Sciatic nerve (tissue), 2 donors: ENCODE results near the gene ZNF701. TPM values are rescaled to one million over a fixed set of nuclear protein-coding genes. Genes with fewer than 3 reads are reported as not detected.
A peak's percentile ranks its signal among the peaks of the same experiment; 100 is the strongest.
"Not testable (repeated sequence)": the region's sequence is repeated elsewhere in the genome, so short reads cannot be mapped to it uniquely, and the experiment has no call there.

Experiments used
- ATAC-seq: fragments of 200-7000 bp; cut with Tn5 transposase; one replicate; pipeline ENCODE4 v1.9.1; 2020; ENCODE audit warnings: mild to moderate bottlenecking, moderate library complexity
- DNase-seq: peaks from one replicate; pipeline ENCODE4 v3.0.0-alpha.2; 2020; ENCODE audit warnings: low spot score
- intact Hi-C: fragments of 100-400 bp; cut with DNase I; formaldehyde crosslinking; loops from one replicate; pipeline ENCODE4 v1.14.2; 2022
- total RNA-seq: library from RNA; stranded (reverse); fragmentation: NEBNext Ultra II Directional; extraction: Animal tissue kit (Norgen Biotek cat#: 25700); gene quantifications from one replicate; pipeline ENCODE4 v1.2.1, GENCODE V29; 2021
- donor health status: DM: no; HTN: no; CAD: no.
- donor health status: DM: no; HTN: no; CAD: no.

ZNF701 gene
- 22.4 TPM for total RNA-seq

GRCh38 chr19:52570000-52570861 is at the start of gene ZNF701:
ZNF701 (plus strand) TSS chr19:52570287; CDS start chr19:52574148, 3,861 bp downstream.
- ATAC-seq: peak; percentile 100
- peak; percentile 98 for DNase-seq
- intact Hi-C loops: no loop called here

- no peak for DNase-seq
- intact Hi-C loops: no loop called here
- no peak for ATAC-seq
These were observed 47.5 kb upstream of the ZNF701 start for GRCh38 chr19:52522551-52522950.

GRCh38 chr19:52524086-52524485 is 46.0 kb upstream of the ZNF701 start:
- no peak for DNase-seq
- no peak for ATAC-seq
- intact Hi-C loops: no loop called here

GRCh38 chr19:52527134-52527955 is 42.7 kb upstream of the ZNF701 start, which contains the start of gene ZNF808:
ZNF808 (plus strand) TSS chr19:52527668; CDS start chr19:52543285, 15,617 bp downstream.
- peak; percentile 98 for DNase-seq
- ATAC-seq: peak; percentile 99
- intact Hi-C loops: no loop called here

GRCh38 chr19:52527956-52528351 is 42.1 kb upstream of the ZNF701 start:
- intact Hi-C loops: no loop called here
- ATAC-seq (peak; percentile 45), DNase-seq (peak; percentile 63)

- ATAC-seq (no peak), DNase-seq (no peak)
- intact Hi-C loops: no loop called here
These were observed 37.6 kb upstream of the ZNF701 start for GRCh38 chr19:52532480-52532879.

- intact Hi-C loops: no loop called here
- ATAC-seq: no peak
- DNase-seq: no peak
These were observed 36.2 kb upstream of the ZNF701 start for GRCh38 chr19:52533901-52534300.

- DNase-seq, intact Hi-C loops, ATAC-seq: not testable (repeated sequence)
These were observed 34.7 kb upstream of the ZNF701 start for GRCh38 chr19:52535385-52535770.

- ATAC-seq: peak; percentile 98
- intact Hi-C loops: no loop called here
- peak; percentile 90 for DNase-seq
These were observed 34.2 kb upstream of the ZNF701 start for GRCh38 chr19:52535771-52536447.

- DNase-seq (no peak), ATAC-seq (peak; percentile 68)
- intact Hi-C loops: no loop called here
These were observed 33.7 kb upstream of the ZNF701 start for GRCh38 chr19:52536448-52536800.

- ATAC-seq, intact Hi-C loops, DNase-seq: not testable (repeated sequence)
These were observed 31.3 kb upstream of the ZNF701 start for GRCh38 chr19:52538815-52539214.

- intact Hi-C loops, DNase-seq, ATAC-seq: not testable (repeated sequence)
These were observed 28.9 kb upstream of the ZNF701 start for GRCh38 chr19:52541176-52541575.

- ATAC-seq: no peak
- no peak for DNase-seq
- intact Hi-C loops: no loop called here
These were observed 28.5 kb upstream of the ZNF701 start for GRCh38 chr19:52541608-52542007.

GRCh38 chr19:52542541-52542940 is 27.5 kb upstream of the ZNF701 start:
- ATAC-seq, DNase-seq, intact Hi-C loops: not testable (repeated sequence)

GRCh38 chr19:52542984-52543664 is 27.0 kb upstream of the ZNF701 start:
- intact Hi-C loops: no loop called here
- no peak for DNase-seq
- ATAC-seq: no peak

- DNase-seq (no peak), ATAC-seq (no peak)
- intact Hi-C loops: no loop called here
These were observed 15.7 kb upstream of the ZNF701 start for GRCh38 chr19:52554216-52554971.

- intact Hi-C loops: no loop called here
- DNase-seq: no peak
- ATAC-seq: no peak
These were observed 12.7 kb upstream of the ZNF701 start for GRCh38 chr19:52557231-52557995.
